Measurements from ENCODE around the gene ODAD2. TPM values are rescaled to one million over a fixed set of nuclear protein-coding genes. Genes with fewer than 3 reads are reported as not detected.

The ODAD2 gene
- total RNA-seq, 2 experiments from 2014 or later = not detected

- CTCF ChIA-PET (ENCODE audit: unreplicated experiment) = no interaction called here
- no peak overlapping the region for H3K4me2 ChIP-seq (ENCODE audit: low read length)
- no peaks in the 10 kb centered on the region for H3K4me1 ChIP-seq (ENCODE audit: insufficient read depth, low read length, poor library complexity, severe bottlenecking)
- H3K79me2 ChIP-seq (ENCODE audit: insufficient read depth, low read depth, low read length) = no peaks in the 10 kb centered on the region
- no peak overlapping the region for H3K27ac ChIP-seq (ENCODE audit: low read depth, low read length, poor library complexity, severe bottlenecking)
- no peak overlapping the region for H2AFZ ChIP-seq (ENCODE audit: low read length)
- H3K4me3 ChIP-seq (ENCODE audit: low read depth, low read length, poor library complexity, severe bottlenecking) = no peak overlapping the region
- TF ChIP-seq EZH2phosphoT487 (IDR thresholded peaks at IDR 0.05; ENCODE audit: borderline replicate concordance, low read depth, low read length) = no peak
- TF ChIP-seq CTCF (conservative IDR thresholded peaks at IDR 0.05; ENCODE audit: low read length) = no peak
- intact Hi-C loops (cut with micrococcal nuclease; ENCODE audit: unreplicated experiment) = no loop called here
- H3K9me3 ChIP-seq (ENCODE audit: low read length) = no peaks in the 10 kb centered on the region
- no peaks in the 10 kb centered on the region for H3K36me3 ChIP-seq (ENCODE audit: insufficient read depth, low read length)
- H3K9me2 ChIP-seq (ENCODE audit: insufficient read depth, low read length) = no peaks in the 10 kb centered on the region
- no peaks in the 10 kb centered on the region for H4K20me1 ChIP-seq (ENCODE audit: insufficient read depth, low read length)
- BruUV-seq (replicated peaks) = no TSS peak
- DNase-seq (ENCODE audit: low spot score) = no peak
- POLR2A ChIA-PET = interaction anchor here (0.7 kb wide), 2 partner anchors 534 to 614 kb away, joined by 3 read pairs; no protein-coding TSS in a partner anchor
Observed at GRCh38 chr10:27838901-27839300, 160.0 kb downstream of the ODAD2 start.

GRCh38 chr10:27838361-27838760, 160.5 kb downstream of the ODAD2 start:
- H3K4me3 ChIP-seq (ENCODE audit: low read depth, low read length, poor library complexity, severe bottlenecking) = no peak overlapping the region
- H4K20me1 ChIP-seq (ENCODE audit: insufficient read depth, low read length) = no peaks in the 10 kb centered on the region
- H3K4me1 ChIP-seq (ENCODE audit: insufficient read depth, low read length, poor library complexity, severe bottlenecking) = no peaks in the 10 kb centered on the region
- H3K9me3 ChIP-seq (ENCODE audit: low read length) = no peaks in the 10 kb centered on the region
- no peak overlapping the region for H3K27ac ChIP-seq (ENCODE audit: low read depth, low read length, poor library complexity, severe bottlenecking)
- BruUV-seq (replicated peaks) = no TSS peak
- H3K36me3 ChIP-seq (ENCODE audit: insufficient read depth, low read length) = no peaks in the 10 kb centered on the region
- H2AFZ ChIP-seq (ENCODE audit: low read length) = no peak overlapping the region
- H3K79me2 ChIP-seq (ENCODE audit: insufficient read depth, low read depth, low read length) = no peaks in the 10 kb centered on the region
- ChIA-PET CTCF (ENCODE audit: unreplicated experiment) (no interaction called here), POLR2A (interaction anchor here (0.7 kb wide), 1 partner anchor 614 kb away, joined by 3 read pairs; no protein-coding TSS in a partner anchor)
- TF ChIP-seq CTCF (conservative IDR thresholded peaks at IDR 0.05; ENCODE audit: low read length) = no peak
- no peak for TF ChIP-seq EZH2phosphoT487 (IDR thresholded peaks at IDR 0.05; ENCODE audit: borderline replicate concordance, low read depth, low read length)
- no peak for DNase-seq (ENCODE audit: low spot score)
- H3K4me2 ChIP-seq (ENCODE audit: low read length) = no peak overlapping the region
- H3K9me2 ChIP-seq (ENCODE audit: insufficient read depth, low read length) = no peaks in the 10 kb centered on the region
- intact Hi-C loops (cut with micrococcal nuclease; ENCODE audit: unreplicated experiment) = no loop called here

GRCh38 chr10:27834476-27834875, 164.4 kb downstream of the ODAD2 start:
- DNase-seq (ENCODE audit: low spot score) = no peak
- Histone ChIP-seq H3K4me3 (ENCODE audit: low read depth, low read length, poor library complexity, severe bottlenecking) (no peak overlapping the region), H3K9me2 (ENCODE audit: insufficient read depth, low read length) (no peaks in the 10 kb centered on the region), H3K36me3 (ENCODE audit: insufficient read depth, low read length) (no peaks in the 10 kb centered on the region), H2AFZ (ENCODE audit: low read length) (no peak overlapping the region), H3K4me1 (ENCODE audit: insufficient read depth, low read length, poor library complexity, severe bottlenecking) (no peaks in the 10 kb centered on the region), H3K4me2 (ENCODE audit: low read length) (no peak overlapping the region), H3K27ac (ENCODE audit: low read depth, low read length, poor library complexity, severe bottlenecking) (no peak overlapping the region), H3K79me2 (ENCODE audit: insufficient read depth, low read depth, low read length) (no peaks in the 10 kb centered on the region), H4K20me1 (ENCODE audit: insufficient read depth, low read length) (no peaks in the 10 kb centered on the region), H3K9me3 (ENCODE audit: low read length) (no peaks in the 10 kb centered on the region)
- ChIA-PET POLR2A (no interaction called here), CTCF (ENCODE audit: unreplicated experiment) (interaction anchor here (0.5 kb wide), 1 partner anchor 162 kb away, joined by 3 read pairs; no protein-coding TSS in a partner anchor)
- BruUV-seq (replicated peaks) = no TSS peak
- intact Hi-C loops (cut with micrococcal nuclease; ENCODE audit: unreplicated experiment) = no loop called here
- TF ChIP-seq CTCF (conservative IDR thresholded peaks at IDR 0.05; ENCODE audit: low read length) (no peak), EZH2phosphoT487 (IDR thresholded peaks at IDR 0.05; ENCODE audit: borderline replicate concordance, low read depth, low read length) (no peak)

All from OCI-LY7 (cell line).